Activated T-cell treated with anti-CD3 and anti-CD28 coated beads, Interleukin-2, amount 50 U/mL, for 24 hours (primary cell): Measurements from ENCODE around the gene COL12A1.
A peak's percentile ranks its signal among the peaks of the same experiment; 100 is the strongest.

Source experiments
- DNase-seq: peaks from one replicate; pipeline ENCODE4 v3.0.0-alpha.2; 2020
- H3K27ac Mint-ChIP-seq: 2 replicates; pipeline ENCODE4 v1.8.0; 2020; ENCODE audit warnings: mild to moderate bottlenecking, mixed read lengths
- H3K27me3 Mint-ChIP-seq: 2 replicates; pipeline ENCODE4 v1.8.0; 2020; ENCODE audit warnings: mixed read lengths
- H3K36me3 Mint-ChIP-seq: 2 replicates; pipeline ENCODE4 v1.8.0; 2020; ENCODE audit warnings: low read depth, mixed read lengths
- H3K4me1 Mint-ChIP-seq: 2 replicates; pipeline ENCODE4 v1.8.0; 2020; ENCODE audit warnings: low read depth, mixed read lengths
- H3K4me3 Mint-ChIP-seq: 2 replicates; pipeline ENCODE4 v1.8.0; 2020; ENCODE audit warnings: mild to moderate bottlenecking, moderate library complexity, mixed read lengths
- H3K9me3 Mint-ChIP-seq: 2 replicates; pipeline ENCODE4 v1.8.0; 2020; ENCODE audit warnings: mixed read lengths

COL12A1 gene

GRCh38 chr6:75205776-75206575 is at the start of gene COL12A1:
TSS of gene COL12A1 (minus strand) at chr6:75206053. CDS start at chr6:75202792, 3,261 bp downstream.
- no peaks in the 10 kb centered on the region for H3K36me3 Mint-ChIP-seq
- peaks cover 84% of the 10 kb centered on the region for H3K27me3 Mint-ChIP-seq
- DNase-seq, result peak; percentile 52
- peaks cover 59% of the 10 kb centered on the region for H3K4me1 Mint-ChIP-seq
- H3K9me3 Mint-ChIP-seq, result no peaks in the 10 kb centered on the region
- H3K27ac Mint-ChIP-seq, result peak within 1 kb of the TSS; percentile 30
- peak within 1 kb of the TSS; percentile 66 for H3K4me3 Mint-ChIP-seq

GRCh38 chr6:75250552-75250951 is 44.7 kb upstream of the COL12A1 start:
- DNase-seq, result no peak
- Mint-ChIP-seq H3K36me3 (peaks cover 17% of the 10 kb centered on the region), H3K4me3 (no peak overlapping the region), H3K9me3 (no peaks in the 10 kb centered on the region), H3K27ac (no peak overlapping the region), H3K4me1 (no peaks in the 10 kb centered on the region), H3K27me3 (peaks cover 6% of the 10 kb centered on the region)

GRCh38 chr6:75249837-75250236 is 44.0 kb upstream of the COL12A1 start:
- H3K4me1 Mint-ChIP-seq, result peaks cover 1% of the 10 kb centered on the region
- no peak for DNase-seq
- peaks cover 10% of the 10 kb centered on the region for H3K27me3 Mint-ChIP-seq
- H3K36me3 Mint-ChIP-seq, result peaks cover 10% of the 10 kb centered on the region
- no peak overlapping the region for H3K27ac Mint-ChIP-seq
- H3K9me3 Mint-ChIP-seq, result no peaks in the 10 kb centered on the region
- no peak overlapping the region for H3K4me3 Mint-ChIP-seq

GRCh38 chr6:75246386-75246785 is 40.5 kb upstream of the COL12A1 start:
- no peak for DNase-seq
- Mint-ChIP-seq H3K4me1 (peaks cover 18% of the 10 kb centered on the region), H3K9me3 (no peaks in the 10 kb centered on the region), H3K36me3 (peaks cover 15% of the 10 kb centered on the region), H3K27me3 (peaks cover 12% of the 10 kb centered on the region), H3K27ac (no peak overlapping the region), H3K4me3 (no peak overlapping the region)

GRCh38 chr6:75244063-75244584 is 38.3 kb upstream of the COL12A1 start:
- H3K4me1 Mint-ChIP-seq, result peaks cover 31% of the 10 kb centered on the region
- peaks cover 37% of the 10 kb centered on the region for H3K36me3 Mint-ChIP-seq
- H3K4me3 Mint-ChIP-seq, result peak overlapping the region; percentile 95
- peak overlapping the region; percentile 98 for H3K27ac Mint-ChIP-seq
- peak; percentile 34 for DNase-seq
- H3K9me3 Mint-ChIP-seq, result no peaks in the 10 kb centered on the region
- H3K27me3 Mint-ChIP-seq, result peaks cover 12% of the 10 kb centered on the region

- Mint-ChIP-seq H3K36me3 (peaks cover 43% of the 10 kb centered on the region), H3K9me3 (no peaks in the 10 kb centered on the region), H3K27me3 (peaks cover 12% of the 10 kb centered on the region), H3K4me1 (peaks cover 34% of the 10 kb centered on the region), H3K27ac (peak within 1 kb of the TSS; percentile 98), H3K4me3 (peak within 1 kb of the TSS; percentile 95)
- DNase-seq, result peak; percentile 86
These were observed 37.6 kb upstream of the COL12A1 start, which contains the start of gene COX7A2 for GRCh38 chr6:75243333-75244062. TSS of gene COX7A2 (minus strand) at chr6:75243801. CDS start at chr6:75243734, 67 bp downstream.

GRCh38 chr6:75236630-75237029 is 30.8 kb upstream of the COL12A1 start:
- H3K27me3 Mint-ChIP-seq, result no peaks in the 10 kb centered on the region
- peak overlapping the region; percentile 4 for H3K27ac Mint-ChIP-seq
- H3K36me3 Mint-ChIP-seq, result peaks cover 49% of the 10 kb centered on the region
- H3K4me3 Mint-ChIP-seq, result no peak overlapping the region
- no peaks in the 10 kb centered on the region for H3K9me3 Mint-ChIP-seq
- no peak for DNase-seq
- peaks cover 18% of the 10 kb centered on the region for H3K4me1 Mint-ChIP-seq

- H3K36me3 Mint-ChIP-seq, result peaks cover 36% of the 10 kb centered on the region
- H3K4me1 Mint-ChIP-seq, result peaks cover 9% of the 10 kb centered on the region
- DNase-seq, result no peak
- no peak overlapping the region for H3K4me3 Mint-ChIP-seq
- H3K27me3 Mint-ChIP-seq, result no peaks in the 10 kb centered on the region
- peak overlapping the region; percentile 24 for H3K27ac Mint-ChIP-seq
- H3K9me3 Mint-ChIP-seq, result no peaks in the 10 kb centered on the region
These were observed 29.4 kb upstream of the COL12A1 start for GRCh38 chr6:75235271-75235670.

- Mint-ChIP-seq H3K4me3 (no peak overlapping the region), H3K9me3 (no peaks in the 10 kb centered on the region), H3K27me3 (no peaks in the 10 kb centered on the region), H3K27ac (peak overlapping the region; percentile 48), H3K36me3 (peaks cover 26% of the 10 kb centered on the region), H3K4me1 (peaks cover 5% of the 10 kb centered on the region)
- no peak for DNase-seq
These were observed 28.4 kb upstream of the COL12A1 start for GRCh38 chr6:75234126-75234865.

- H3K27ac Mint-ChIP-seq, result no peak overlapping the region
- H3K4me1 Mint-ChIP-seq, result no peaks in the 10 kb centered on the region
- no peak overlapping the region for H3K4me3 Mint-ChIP-seq
- no peak for DNase-seq
- H3K9me3 Mint-ChIP-seq, result no peaks in the 10 kb centered on the region
- H3K36me3 Mint-ChIP-seq, result peaks cover 16% of the 10 kb centered on the region
- H3K27me3 Mint-ChIP-seq, result no peaks in the 10 kb centered on the region
These were observed 27.3 kb upstream of the COL12A1 start for GRCh38 chr6:75233092-75233615.

- no peak overlapping the region for H3K4me3 Mint-ChIP-seq
- H3K36me3 Mint-ChIP-seq, result no peaks in the 10 kb centered on the region
- no peak for DNase-seq
- H3K4me1 Mint-ChIP-seq, result peaks cover 2% of the 10 kb centered on the region
- H3K9me3 Mint-ChIP-seq, result no peaks in the 10 kb centered on the region
- no peaks in the 10 kb centered on the region for H3K27me3 Mint-ChIP-seq
- no peak overlapping the region for H3K27ac Mint-ChIP-seq
These were observed 24.9 kb upstream of the COL12A1 start for GRCh38 chr6:75230484-75231325.

GRCh38 chr6:75224303-75224926 is 18.6 kb upstream of the COL12A1 start:
- peaks cover 14% of the 10 kb centered on the region for H3K27me3 Mint-ChIP-seq
- H3K9me3 Mint-ChIP-seq, result no peaks in the 10 kb centered on the region
- H3K27ac Mint-ChIP-seq, result no peak overlapping the region
- no peak overlapping the region for H3K4me3 Mint-ChIP-seq
- DNase-seq, result no peak
- H3K36me3 Mint-ChIP-seq, result no peaks in the 10 kb centered on the region
- peaks cover 2% of the 10 kb centered on the region for H3K4me1 Mint-ChIP-seq

GRCh38 chr6:75223428-75223827 is 17.6 kb upstream of the COL12A1 start:
- H3K27me3 Mint-ChIP-seq, result peaks cover 17% of the 10 kb centered on the region
- H3K9me3 Mint-ChIP-seq, result no peaks in the 10 kb centered on the region
- no peak overlapping the region for H3K4me3 Mint-ChIP-seq
- no peak for DNase-seq
- H3K4me1 Mint-ChIP-seq, result peaks cover 2% of the 10 kb centered on the region
- H3K36me3 Mint-ChIP-seq, result no peaks in the 10 kb centered on the region
- H3K27ac Mint-ChIP-seq, result no peak overlapping the region
